A549 (cell line): ENCODE data around the gene ABCC5. TPM values are rescaled to one million over a fixed set of nuclear protein-coding genes. Genes with fewer than 3 reads are reported as not detected.

Experiments
- ATAC-seq, 2 experiments: fragments of 200-7000 bp in 1 of 2; fragments of >200 bp in 1 of 2; cut with Nextera tagmentation in 1 of 2; cut with Tn5 transposase in 1 of 2; 3 replicates each; pipeline versions ENCODE4 v1.8.0 to v1.9.1; 2018 to 2020; ENCODE audit warnings: mild to moderate bottlenecking in 1 of 2, moderate library complexity in 1 of 2
- CTCF ChIA-PET: fragments of 300-600 bp; sonication (Branson Sonifier 250); formaldehyde crosslinking; extraction: SDS; loops from one replicate; lab custom pipeline; 2021; ENCODE audit warnings: antibody characterized with exemption, inconsistent platforms; lab: Yijun Ruan, JAX
- POLR2A ChIA-PET: fragments of 350-600 bp; formaldehyde crosslinking; extraction: SDS; loops from one replicate; lab custom pipeline; 2021; ENCODE audit warnings: antibody characterized with exemption, inconsistent platforms; lab: Yijun Ruan, JAX
- DNase-seq, 2 experiments: peaks; one replicate each; pipeline versions ENCODE4 v3.0.0 to v3.0.0-alpha.2; 2011 to 2016; ENCODE audit warnings: low read depth in 1 of 2, low spot score in 1 of 2
- FAIRE-seq: peaks from 2 replicates; lab custom pipeline; 2011; peaks lifted over from hg19 to GRCh38; lab: Jason Lieb, UNC
- H3K27ac ChIP-seq, 2 experiments: fragments of >200 bp; sonication (Bioruptor Twin); formaldehyde crosslinking; 3 replicates each; pipeline ENCODE4 v1.5.1; 2016 to 2017
- H3K4me1 ChIP-seq: fragments of >200 bp; sonication (Bioruptor Twin); formaldehyde crosslinking; 3 replicates; pipeline ENCODE4 v1.6.1; 2016
- H3K4me2 ChIP-seq: fragments of >200 bp; sonication (Bioruptor Twin); formaldehyde crosslinking; 3 replicates; pipeline ENCODE4 v1.6.1; 2016
- H3K4me3 ChIP-seq: fragments of >200 bp; sonication (Bioruptor Twin); formaldehyde crosslinking; 3 replicates; pipeline ENCODE4 v1.5.1; 2016
- H3K9me3 ChIP-seq: fragments of >200 bp; sonication (Bioruptor Twin); formaldehyde crosslinking; 3 replicates; pipeline ENCODE4 v1.6.1; 2016
- BCL3 ChIP-seq: fragments of >200 bp; sonication (Bioruptor Twin); formaldehyde crosslinking; IDR thresholded peaks from 3 replicates; pipeline ENCODE4 v1.6.1; 2016
- BHLHE40 ChIP-seq: IDR thresholded peaks from 2 replicates; pipeline ENCODE4 v1.6.1; 2012; ENCODE audit warnings: low read depth, low read length, inconsistent platforms
- CBX8 ChIP-seq: fragments of 200-600 bp; sonication (generic); IDR thresholded peaks from 2 replicates; pipeline ENCODE4 v1.6.1; 2016
- CHD4 ChIP-seq: fragments of 200-600 bp; sonication (generic); IDR thresholded peaks from 2 replicates; pipeline ENCODE4 v1.6.1; 2016; ENCODE audit warnings: antibody characterized with exemption, mild to moderate bottlenecking, borderline replicate concordance
- E2F6 ChIP-seq: IDR thresholded peaks from 2 replicates; pipeline ENCODE4 v1.6.1; 2012; ENCODE audit warnings: low read depth, borderline replicate concordance
- EP300 ChIP-seq, 2 experiments: fragments of >200 bp; sonication (Bioruptor Twin); formaldehyde crosslinking; IDR thresholded peaks; 2 replicates in 1 of 2; 3 replicates in 1 of 2; pipeline ENCODE4 v1.6.1; 2016 to 2017
- ESRRA ChIP-seq: fragments of 150-350 bp; IDR thresholded peaks from 2 replicates; pipeline ENCODE4 v1.6.1; 2014; ENCODE audit warnings: mild to moderate bottlenecking, low read length, borderline replicate concordance
- FOSL2 ChIP-seq, 2 experiments: fragments of 450-650 bp in 1 of 2; fragments of >200 bp in 1 of 2; sonication (Bioruptor Twin) in 1 of 2; formaldehyde crosslinking; IDR thresholded peaks; 2 replicates each; pipeline versions ENCODE4 v1.5.0 to v1.6.1; 2016 to 2020; ENCODE audit warnings: mild to moderate bottlenecking in 1 of 2, moderate library complexity in 1 of 2
- GATA3 ChIP-seq: IDR thresholded peaks from 2 replicates; pipeline ENCODE4 v1.6.1; 2012; ENCODE audit warnings: borderline replicate concordance
- HEYL ChIP-seq: fragments of 250-450 bp; sonication (Bioruptor Pico); IDR thresholded peaks from 2 replicates; pipeline ENCODE4 v1.8.0; 2021; ENCODE audit warnings: mild to moderate bottlenecking, moderate library complexity
- HOXA7 ChIP-seq: fragments of 250-450 bp; sonication (Bioruptor Pico); IDR thresholded peaks from 2 replicates; pipeline ENCODE4 v1.5.0; 2020; ENCODE audit warnings: mild to moderate bottlenecking, moderate library complexity
- HOXB5 ChIP-seq: fragments of 250-450 bp; sonication (Bioruptor Pico); IDR thresholded peaks from 2 replicates; pipeline ENCODE4 v1.5.0; 2020; ENCODE audit warnings: mild to moderate bottlenecking, moderate library complexity
- JUN ChIP-seq, 2 experiments: fragments of >200 bp; sonication (Bioruptor Twin); formaldehyde crosslinking; IDR thresholded peaks; 2 replicates in 1 of 2; 3 replicates in 1 of 2; pipeline ENCODE4 v1.6.1; 2016 to 2017
- JUNB ChIP-seq: fragments of >200 bp; sonication (Bioruptor Twin); formaldehyde crosslinking; IDR thresholded peaks from 2 replicates; pipeline ENCODE4 v1.6.1; 2016
- KDM1A ChIP-seq: fragments of 200-600 bp; sonication (generic); IDR thresholded peaks from 2 replicates; pipeline ENCODE4 v1.6.1; 2016; ENCODE audit warnings: low read depth, mild to moderate bottlenecking
- KDM5A ChIP-seq: fragments of 200-600 bp; sonication (generic); IDR thresholded peaks from 2 replicates; pipeline ENCODE4 v1.6.1; 2016; ENCODE audit warnings: antibody characterized with exemption, mild to moderate bottlenecking
- MYC ChIP-seq: IDR thresholded peaks from 2 replicates; pipeline ENCODE4 v1.6.1; 2012; ENCODE audit warnings: mild to moderate bottlenecking, inconsistent platforms, low read length, improper control_type of control experiment, borderline replicate concordance
- PHF8 ChIP-seq: fragments of 200-600 bp; sonication (generic); IDR thresholded peaks from 2 replicates; pipeline ENCODE4 v1.6.1; 2016; ENCODE audit warnings: low read depth, mild to moderate bottlenecking, antibody characterized with exemption, moderate library complexity, borderline replicate concordance
- RAD21 ChIP-seq, 2 experiments: fragments of >200 bp in 1 of 2; sonication (Bioruptor Twin) in 1 of 2; formaldehyde crosslinking in 1 of 2; IDR thresholded peaks in 1 of 2; conservative IDR thresholded peaks in 1 of 2; 2 replicates in 1 of 2; 3 replicates in 1 of 2; pipeline ENCODE4 v1.6.1; 2012 to 2018; ENCODE audit warnings: inconsistent platforms in 1 of 2
- RFX5 ChIP-seq: fragments of 450-650 bp; IDR thresholded peaks from 2 replicates; pipeline ENCODE4 v1.7.1; 2014; ENCODE audit warnings: antibody characterized with exemption, mild to moderate bottlenecking, moderate library complexity
- RNF2 ChIP-seq: fragments of 200-600 bp; sonication (generic); IDR thresholded peaks from 2 replicates; pipeline ENCODE4 v1.6.1; 2016; ENCODE audit warnings: low read depth, mild to moderate bottlenecking, antibody characterized with exemption, moderate library complexity, borderline replicate concordance
- SMC3 ChIP-seq: fragments of >200 bp; sonication (Bioruptor Twin); formaldehyde crosslinking; IDR thresholded peaks from 3 replicates; pipeline ENCODE4 v1.6.1; 2018; ENCODE audit warnings: inconsistent platforms
- TFCP2L1 ChIP-seq: fragments of 250-450 bp; sonication (Bioruptor Pico); IDR thresholded peaks from 2 replicates; pipeline ENCODE4 v1.5.0; 2021; ENCODE audit warnings: mild to moderate bottlenecking
- TP53 ChIP-seq: fragments of 250-450 bp; sonication (Bioruptor Pico); IDR thresholded peaks from 2 replicates; pipeline ENCODE4 v1.5.0; 2021; ENCODE audit warnings: mild to moderate bottlenecking, moderate library complexity
- ZC3H11A ChIP-seq: fragments of 450-650 bp; IDR thresholded peaks from 2 replicates; pipeline ENCODE4 v1.6.1; 2014; ENCODE audit warnings: antibody characterized with exemption, mild to moderate bottlenecking
- ZNF302 ChIP-seq: fragments of 250-450 bp; sonication (Bioruptor Pico); IDR thresholded peaks from 2 replicates; pipeline ENCODE4 v1.9.0; 2021; ENCODE audit warnings: inconsistent platforms, mild to moderate bottlenecking, moderate library complexity
- ZSCAN20 ChIP-seq: fragments of 250-450 bp; sonication (Bioruptor Pico); IDR thresholded peaks from 2 replicates; pipeline ENCODE4 v1.8.0; 2022; ENCODE audit warnings: mild to moderate bottlenecking, moderate library complexity
- WGBS: methylation state at CpG from one replicate; pipeline ENCODE4 v1.1.6; 2017; ENCODE audit errors: missing lambda C conversion rate; 5-methylcytosine and 5-hydroxymethylcytosine counted together
- polyA plus RNA-seq, 4 experiments: library from polyadenylated mRNA; depleted of rRNA in 3 of 4; stranded (reverse); fragments of >200 nt; fragmentation: RNase III in 1 of 4; extraction: RNeasy Plus Mini Kit Qiagen cat#74134 plus additional on column Dnase treatment in 1 of 4; gene quantifications; 2 replicates in 3 of 4; 3 replicates in 1 of 4; pipeline ENCODE4 v1.2.3, GENCODE V29; 2011 to 2017
- TF ChIP-seq, protein P1 (sequence below): fragments of >200 bp; sonication (Bioruptor Twin); formaldehyde crosslinking; IDR thresholded peaks from 2 replicates; pipeline ENCODE4 v1.6.1; 2016
- TF ChIP-seq, protein P2 (sequence below): fragments of 150-350 bp; IDR thresholded peaks from 2 replicates; pipeline ENCODE4 v1.6.1; 2014; ENCODE audit warnings: low read depth, mild to moderate bottlenecking, low read length
- TF ChIP-seq, protein P3 (sequence below): IDR thresholded peaks from 2 replicates; pipeline ENCODE4 v1.6.1; 2012

Gene ABCC5
- polyA plus RNA-seq, 2 of the 4 experiments (the other 2 are of a cell fraction): 14.2 to 20.7 TPM

GRCh38 chr3:183873914-183874313 lies 143.8 kb downstream of the ABCC5 start:
- 91% methylated on average over 3 of the region's 3 CpGs for WGBS
- ATAC-seq (no peak), FAIRE-seq (no peak), DNase-seq (no peak)
- TF ChIP-seq RAD21 (conservative IDR thresholded peaks at IDR 0.05 in 1 of 2, IDR thresholded peaks at IDR 0.05 in 1 of 2): no peak
- no peak for TF ChIP-seq RNF2
- TF ChIP-seq TFCP2L1: no peak
- no peak for TF ChIP-seq E2F6
- no peak for TF ChIP-seq CHD4
- TF ChIP-seq ZNF302 (CRISPR knock-in tag): no peak
- no peak for TF ChIP-seq ZC3H11A
- TF ChIP-seq PHF8: no peak
- TF ChIP-seq MYC: no peak
- no peak for TF ChIP-seq JUNB
- no peak for TF ChIP-seq CBX8
- TF ChIP-seq EP300 (IDR thresholded peaks at IDR 0.05): no peak
- H3K27ac ChIP-seq: no peak overlapping the region
- H3K9me3 ChIP-seq: no peaks in the 10 kb centered on the region
- H3K4me1 ChIP-seq: no peaks in the 10 kb centered on the region
- POLR2A ChIA-PET: no interaction called here
- no peak overlapping the region for H3K4me2 ChIP-seq
- CTCF ChIA-PET: interaction anchor here (0.7 to 4.4 kb wide), 4 partner anchors 8 to 325 kb away, joined by 3 to 24 read pairs (median 4); partner anchors contain the start of gene PARL
- no peak overlapping the region for H3K4me3 ChIP-seq

GRCh38 chr3:183871541-183871940 lies 146.1 kb downstream of the ABCC5 start:
- CTCF ChIA-PET: interaction anchor here (0.7 to 3.4 kb wide), 2 partner anchors 13 to 15 kb away, joined by 3 to 15 read pairs; partner anchors contain the start of gene PARL
- no peaks in the 10 kb centered on the region for H3K9me3 ChIP-seq
- H3K4me3 ChIP-seq: no peak overlapping the region
- H3K4me1 ChIP-seq: no peaks in the 10 kb centered on the region
- no peak overlapping the region for H3K27ac ChIP-seq
- POLR2A ChIA-PET: no interaction called here
- WGBS: 98% methylated on average over 2 of the region's 2 CpGs
- H3K4me2 ChIP-seq: no peak overlapping the region
- no peak for DNase-seq
- FAIRE-seq: no peak
- no peak for ATAC-seq
- TF ChIP-seq RFX5: no peak

GRCh38 chr3:183870563-183870962 lies 147.1 kb downstream of the ABCC5 start:
- Histone ChIP-seq H3K9me3 (no peaks in the 10 kb centered on the region), H3K27ac (no peak overlapping the region), H3K4me3 (no peak overlapping the region), H3K4me2 (no peak overlapping the region), H3K4me1 (no peaks in the 10 kb centered on the region)
- ChIA-PET CTCF (interaction anchor here (3.4 kb wide), 1 partner anchor 14 kb away, joined by 15 read pairs; the partner anchor contains the start of gene PARL), POLR2A (no interaction called here)
- no peak for TF ChIP-seq BHLHE40
- TF ChIP-seq JUN (IDR thresholded peaks at IDR 0.05): no peak
- TF ChIP-seq EP300 (IDR thresholded peaks at IDR 0.05): no peak
- no peak for TF ChIP-seq ESRRA
- no peak for TF ChIP-seq SMC3
- no peak for TF ChIP-seq FOSL2 (IDR thresholded peaks at IDR 0.05)
- TF ChIP-seq FOSL2 (CRISPR knock-in tag; IDR thresholded peaks at IDR 0.05): no peak
- no peak for TF ChIP-seq TP53 (CRISPR knock-in tag)
- TF ChIP-seq HOXB5 (CRISPR knock-in tag): no peak
- TF ChIP-seq KDM1A: no peak
- TF ChIP-seq, protein P1, sequence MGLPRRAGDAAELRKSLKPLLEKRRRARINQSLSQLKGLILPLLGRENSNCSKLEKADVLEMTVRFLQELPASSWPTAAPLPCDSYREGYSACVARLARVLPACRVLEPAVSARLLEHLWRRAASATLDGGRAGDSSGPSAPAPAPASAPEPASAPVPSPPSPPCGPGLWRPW: no peak
- TF ChIP-seq TFCP2L1: no peak
- TF ChIP-seq BCL3: no peak
- no peak for TF ChIP-seq PHF8
- TF ChIP-seq ZSCAN20 (CRISPR knock-in tag): no peak
- TF ChIP-seq GATA3: no peak
- no peak for TF ChIP-seq HEYL
- no peak for TF ChIP-seq KDM5A
- TF ChIP-seq, protein P2, sequence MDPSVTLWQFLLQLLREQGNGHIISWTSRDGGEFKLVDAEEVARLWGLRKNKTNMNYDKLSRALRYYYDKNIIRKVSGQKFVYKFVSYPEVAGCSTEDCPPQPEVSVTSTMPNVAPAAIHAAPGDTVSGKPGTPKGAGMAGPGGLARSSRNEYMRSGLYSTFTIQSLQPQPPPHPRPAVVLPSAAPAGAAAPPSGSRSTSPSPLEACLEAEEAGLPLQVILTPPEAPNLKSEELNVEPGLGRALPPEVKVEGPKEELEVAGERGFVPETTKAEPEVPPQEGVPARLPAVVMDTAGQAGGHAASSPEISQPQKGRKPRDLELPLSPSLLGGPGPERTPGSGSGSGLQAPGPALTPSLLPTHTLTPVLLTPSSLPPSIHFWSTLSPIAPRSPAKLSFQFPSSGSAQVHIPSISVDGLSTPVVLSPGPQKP: no peak
- TF ChIP-seq, protein P3, sequence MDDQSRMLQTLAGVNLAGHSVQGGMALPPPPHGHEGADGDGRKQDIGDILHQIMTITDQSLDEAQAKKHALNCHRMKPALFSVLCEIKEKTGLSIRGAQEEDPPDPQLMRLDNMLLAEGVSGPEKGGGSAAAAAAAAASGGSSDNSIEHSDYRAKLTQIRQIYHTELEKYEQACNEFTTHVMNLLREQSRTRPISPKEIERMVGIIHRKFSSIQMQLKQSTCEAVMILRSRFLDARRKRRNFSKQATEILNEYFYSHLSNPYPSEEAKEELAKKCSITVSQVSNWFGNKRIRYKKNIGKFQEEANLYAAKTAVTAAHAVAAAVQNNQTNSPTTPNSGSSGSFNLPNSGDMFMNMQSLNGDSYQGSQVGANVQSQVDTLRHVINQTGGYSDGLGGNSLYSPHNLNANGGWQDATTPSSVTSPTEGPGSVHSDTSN: no peak
- TF ChIP-seq HOXA7: no peak
- ATAC-seq: no peak
- 93% methylated on average over 3 of the region's 3 CpGs for WGBS
- FAIRE-seq: no peak
- DNase-seq: no peak
